Measurements from ENCODE around the gene DLGAP1.

DNA sequence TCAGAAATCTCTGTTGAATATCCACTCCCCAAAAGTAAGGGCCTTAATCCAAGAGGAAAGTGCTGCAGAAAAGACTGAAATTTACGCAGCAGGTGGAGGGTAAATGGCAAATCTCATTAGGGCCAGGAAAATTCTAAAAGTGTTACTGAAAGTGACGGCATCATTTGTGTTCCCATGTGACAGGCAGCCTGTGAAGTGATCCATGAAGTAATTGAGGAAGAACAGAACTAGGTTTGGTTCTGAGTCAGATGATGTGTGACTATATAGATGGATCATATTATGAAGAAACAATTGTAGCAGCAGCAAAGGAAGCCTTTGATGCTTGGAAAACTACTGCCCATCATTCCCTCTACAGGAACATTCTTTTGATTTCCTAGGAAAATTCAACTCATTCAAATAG lies 603.9 kb downstream of the DLGAP1 start:
- TF ChIP-seq CTCF (IDR thresholded peaks at IDR 0.05) (no peak), POLR2A (IDR thresholded peaks at IDR 0.05) (no peak)

Data from testis (tissue), 2 donors.